ENCODE results near the gene KRTAP9-9. TPM values are rescaled to one million over a fixed set of nuclear protein-coding genes. Genes with fewer than 3 reads are reported as not detected.
"Not testable (repeated sequence)": the region's sequence is repeated elsewhere in the genome, so short reads cannot be mapped to it uniquely, and the experiment has no call there.

Gene KRTAP9-9
- total RNA-seq, 1 donor from 2014 or later, result not detected

- Histone ChIP-seq H3K79me2 (ENCODE audit: insufficient read depth, low read length) (no peaks in the 10 kb centered on the region), H3K4me2 (ENCODE audit: low read length) (no peak overlapping the region), H2AFZ (ENCODE audit: low read depth, low read length) (no peak overlapping the region), H3K27me3 (ENCODE audit: insufficient read depth, low read length) (no peaks in the 10 kb centered on the region), H3K27ac (ENCODE audit: low read depth, low read length) (no peak overlapping the region), H3K4me3 (ENCODE audit: insufficient read depth, low read depth, low read length) (no peak overlapping the region), H3K9me3 (ENCODE audit: insufficient read depth, low read depth, low read length) (no peaks in the 10 kb centered on the region), H3K4me1 (ENCODE audit: insufficient read depth, low read length) (no peaks in the 10 kb centered on the region), H3K36me3 (ENCODE audit: insufficient read depth, low read length) (no peaks in the 10 kb centered on the region), H4K20me1 (ENCODE audit: insufficient read depth, low read length) (no peaks in the 10 kb centered on the region), H3K9ac (ENCODE audit: low read length) (no peak overlapping the region)
- no peak for DNase-seq (ENCODE audit: low read depth)
- TF ChIP-seq CTCF (IDR thresholded peaks at IDR 0.05; ENCODE audit: insufficient read depth, low read depth, low read length), result no peak
- no peak for TF ChIP-seq EZH2 (IDR thresholded peaks at IDR 0.05; ENCODE audit: insufficient read depth, low read length)
- H3K27me3 Mint-ChIP-seq (ENCODE audit: low read depth, unreplicated experiment), result peaks cover 6% of the 10 kb centered on the region
- no peak overlapping the region for H3K4me3 Mint-ChIP-seq (ENCODE audit: unreplicated experiment)
- H3K27ac Mint-ChIP-seq (ENCODE audit: unreplicated experiment), result no peak overlapping the region
- H3K36me3 Mint-ChIP-seq (ENCODE audit: low read depth, unreplicated experiment), result no peaks in the 10 kb centered on the region
- FAIRE-seq, result no peak
- no peaks in the 10 kb centered on the region for H3K9me3 Mint-ChIP-seq (ENCODE audit: unreplicated experiment)
- no peaks in the 10 kb centered on the region for H3K4me1 Mint-ChIP-seq (ENCODE audit: low read depth, unreplicated experiment)
These were observed 12.5 kb downstream of the KRTAP9-9 start for GRCh38 chr17:41267711-41268110.

GRCh38 chr17:41271323-41271722 lies 16.1 kb downstream of the KRTAP9-9 start:
- DNase-seq (ENCODE audit: low read depth); H3K4me1 Mint-ChIP-seq (ENCODE audit: low read depth, unreplicated experiment); H3K4me1 ChIP-seq (ENCODE audit: insufficient read depth, low read length); H3K36me3 Mint-ChIP-seq (ENCODE audit: low read depth, unreplicated experiment); H2AFZ ChIP-seq (ENCODE audit: low read depth, low read length); H3K79me2 ChIP-seq (ENCODE audit: insufficient read depth, low read length); H3K27me3 ChIP-seq (ENCODE audit: insufficient read depth, low read length); H3K4me3 Mint-ChIP-seq (ENCODE audit: unreplicated experiment); H3K9me3 ChIP-seq (ENCODE audit: insufficient read depth, low read depth, low read length); H4K20me1 ChIP-seq (ENCODE audit: insufficient read depth, low read length); H3K9me3 Mint-ChIP-seq (ENCODE audit: unreplicated experiment); H3K27ac ChIP-seq (ENCODE audit: low read depth, low read length); H3K27ac Mint-ChIP-seq (ENCODE audit: unreplicated experiment); H3K36me3 ChIP-seq (ENCODE audit: insufficient read depth, low read length); H3K27me3 Mint-ChIP-seq (ENCODE audit: low read depth, unreplicated experiment); FAIRE-seq; H3K4me2 ChIP-seq (ENCODE audit: low read length); H3K4me3 ChIP-seq (ENCODE audit: insufficient read depth, low read depth, low read length); H3K9ac ChIP-seq (ENCODE audit: low read length): not testable (repeated sequence)

GRCh38 chr17:41271858-41272257 lies 16.7 kb downstream of the KRTAP9-9 start:
- Histone ChIP-seq H3K9me3 (ENCODE audit: insufficient read depth, low read depth, low read length) (no peaks in the 10 kb centered on the region), H3K9ac (ENCODE audit: low read length) (no peak overlapping the region), H3K4me2 (ENCODE audit: low read length) (no peak overlapping the region), H4K20me1 (ENCODE audit: insufficient read depth, low read length) (no peaks in the 10 kb centered on the region), H3K79me2 (ENCODE audit: insufficient read depth, low read length) (no peaks in the 10 kb centered on the region), H3K4me3 (ENCODE audit: insufficient read depth, low read depth, low read length) (no peak overlapping the region), H3K4me1 (ENCODE audit: insufficient read depth, low read length) (no peaks in the 10 kb centered on the region), H2AFZ (ENCODE audit: low read depth, low read length) (no peak overlapping the region), H3K36me3 (ENCODE audit: insufficient read depth, low read length) (no peaks in the 10 kb centered on the region), H3K27ac (ENCODE audit: low read depth, low read length) (no peak overlapping the region), H3K27me3 (ENCODE audit: insufficient read depth, low read length) (no peaks in the 10 kb centered on the region)
- Mint-ChIP-seq H3K4me1 (ENCODE audit: low read depth, unreplicated experiment) (no peaks in the 10 kb centered on the region), H3K9me3 (ENCODE audit: unreplicated experiment) (peaks cover 2% of the 10 kb centered on the region), H3K27me3 (ENCODE audit: low read depth, unreplicated experiment) (peaks cover 7% of the 10 kb centered on the region), H3K4me3 (ENCODE audit: unreplicated experiment) (no peak overlapping the region), H3K27ac (ENCODE audit: unreplicated experiment) (no peak overlapping the region), H3K36me3 (ENCODE audit: low read depth, unreplicated experiment) (no peaks in the 10 kb centered on the region)
- FAIRE-seq, result no peak
- DNase-seq (ENCODE audit: low read depth), result no peak
- no peak for TF ChIP-seq EZH2 (IDR thresholded peaks at IDR 0.05; ENCODE audit: insufficient read depth, low read length)
- TF ChIP-seq CTCF (IDR thresholded peaks at IDR 0.05; ENCODE audit: insufficient read depth, low read depth, low read length), result no peak

- not testable (repeated sequence) for H2AFZ ChIP-seq (ENCODE audit: low read depth, low read length); H3K27me3 ChIP-seq (ENCODE audit: insufficient read depth, low read length); H3K4me3 ChIP-seq (ENCODE audit: insufficient read depth, low read depth, low read length); FAIRE-seq; H3K36me3 Mint-ChIP-seq (ENCODE audit: low read depth, unreplicated experiment); H3K9me3 Mint-ChIP-seq (ENCODE audit: unreplicated experiment); H3K4me1 ChIP-seq (ENCODE audit: insufficient read depth, low read length); DNase-seq (ENCODE audit: low read depth); H3K27me3 Mint-ChIP-seq (ENCODE audit: low read depth, unreplicated experiment); H3K9ac ChIP-seq (ENCODE audit: low read length); H4K20me1 ChIP-seq (ENCODE audit: insufficient read depth, low read length); H3K9me3 ChIP-seq (ENCODE audit: insufficient read depth, low read depth, low read length); H3K36me3 ChIP-seq (ENCODE audit: insufficient read depth, low read length); H3K4me1 Mint-ChIP-seq (ENCODE audit: low read depth, unreplicated experiment); H3K27ac Mint-ChIP-seq (ENCODE audit: unreplicated experiment); H3K4me3 Mint-ChIP-seq (ENCODE audit: unreplicated experiment); H3K27ac ChIP-seq (ENCODE audit: low read depth, low read length); H3K79me2 ChIP-seq (ENCODE audit: insufficient read depth, low read length); H3K4me2 ChIP-seq (ENCODE audit: low read length)
These were observed 20.5 kb downstream of the KRTAP9-9 start, which contains the start of gene KRTAP9-7 for GRCh38 chr17:41275648-41276190. KRTAP9-7 (plus strand) TSS chr17:41275698; CDS start chr17:41275698, 0 bp downstream.

Measured in astrocyte (in vitro differentiated cells and primary cell).